Measurements from ENCODE around the gene PRKCH. TPM values are rescaled to one million over a fixed set of nuclear protein-coding genes. Genes with fewer than 3 reads are reported as not detected.

The PRKCH gene
- total RNA-seq, 1 experiment from 2014 or later, result 22.3 TPM

GRCh38 chr14:61540931-61541330 is 219.6 kb downstream of the PRKCH start:
- DNase-seq, result no peak
- Mint-ChIP-seq H3K4me3 (ENCODE audit: low read depth, unreplicated experiment) (no peak overlapping the region), H3K9me3 (ENCODE audit: low read depth, unreplicated experiment) (no peaks in the 10 kb centered on the region), H3K4me1 (ENCODE audit: low read depth, unreplicated experiment) (peaks cover 46% of the 10 kb centered on the region), H3K27ac (ENCODE audit: unreplicated experiment) (no peak overlapping the region), H3K27me3 (ENCODE audit: unreplicated experiment) (no peaks in the 10 kb centered on the region), H3K36me3 (ENCODE audit: insufficient read depth, unreplicated experiment) (peaks cover 19% of the 10 kb centered on the region)
- intact Hi-C loops (cut with micrococcal nuclease; ENCODE audit: unreplicated experiment), result no loop called here
- TF ChIP-seq CTCF (IDR thresholded peaks at IDR 0.05; ENCODE audit: unreplicated experiment), result no peak
- CTCF ChIA-PET, result no interaction called here
- BruUV-seq (replicated peaks), result no TSS peak

GRCh38 chr14:61542848-61543790 is 221.7 kb downstream of the PRKCH start:
- Mint-ChIP-seq H3K27ac (ENCODE audit: unreplicated experiment) (no peak overlapping the region), H3K4me1 (ENCODE audit: low read depth, unreplicated experiment) (peaks cover 35% of the 10 kb centered on the region)

GRCh38 chr14:61543946-61544345 is 222.6 kb downstream of the PRKCH start:
- DNase-seq, result no peak
- Mint-ChIP-seq H3K9me3 (ENCODE audit: low read depth, unreplicated experiment) (no peaks in the 10 kb centered on the region), H3K27ac (ENCODE audit: unreplicated experiment) (no peak overlapping the region), H3K27me3 (ENCODE audit: unreplicated experiment) (no peaks in the 10 kb centered on the region), H3K36me3 (ENCODE audit: insufficient read depth, unreplicated experiment) (no peaks in the 10 kb centered on the region), H3K4me1 (ENCODE audit: low read depth, unreplicated experiment) (peaks cover 26% of the 10 kb centered on the region), H3K4me3 (ENCODE audit: low read depth, unreplicated experiment) (no peak overlapping the region)
- intact Hi-C loops (cut with micrococcal nuclease; ENCODE audit: unreplicated experiment), result no loop called here
- no peak for TF ChIP-seq CTCF (IDR thresholded peaks at IDR 0.05; ENCODE audit: unreplicated experiment)
- no TSS peak for BruUV-seq (replicated peaks)
- CTCF ChIA-PET, result no interaction called here

More at GRCh38 chr14:61542848-61543790, 221.7 kb downstream of the PRKCH start:
- CTCF ChIA-PET, result no interaction called here
- no peak overlapping the region for H3K4me3 Mint-ChIP-seq (ENCODE audit: low read depth, unreplicated experiment)
- no peaks in the 10 kb centered on the region for H3K27me3 Mint-ChIP-seq (ENCODE audit: unreplicated experiment)
- TF ChIP-seq CTCF (IDR thresholded peaks at IDR 0.05; ENCODE audit: unreplicated experiment), result no peak
- no peaks in the 10 kb centered on the region for H3K9me3 Mint-ChIP-seq (ENCODE audit: low read depth, unreplicated experiment)
- DNase-seq, result no peak
- intact Hi-C loops (cut with micrococcal nuclease; ENCODE audit: unreplicated experiment), result no loop called here
- BruUV-seq (replicated peaks), result no TSS peak
- H3K36me3 Mint-ChIP-seq (ENCODE audit: insufficient read depth, unreplicated experiment), result no peaks in the 10 kb centered on the region

- Mint-ChIP-seq H3K36me3 (ENCODE audit: insufficient read depth, unreplicated experiment) (no peaks in the 10 kb centered on the region), H3K9me3 (ENCODE audit: low read depth, unreplicated experiment) (no peaks in the 10 kb centered on the region), H3K27ac (ENCODE audit: unreplicated experiment) (no peak overlapping the region), H3K4me1 (ENCODE audit: low read depth, unreplicated experiment) (peaks cover 23% of the 10 kb centered on the region), H3K4me3 (ENCODE audit: low read depth, unreplicated experiment) (no peak overlapping the region), H3K27me3 (ENCODE audit: unreplicated experiment) (no peaks in the 10 kb centered on the region)
- intact Hi-C loops (cut with micrococcal nuclease; ENCODE audit: unreplicated experiment), result no loop called here
- no peak for DNase-seq
- BruUV-seq (replicated peaks), result no TSS peak
- TF ChIP-seq CTCF (IDR thresholded peaks at IDR 0.05; ENCODE audit: unreplicated experiment), result no peak
- CTCF ChIA-PET, result no interaction called here
Measured at GRCh38 chr14:61544448-61545330, 223.3 kb downstream of the PRKCH start.
